Bladder microvascular endothelial cell (primary cell): ENCODE data around the gene SOWAHA. TPM values are rescaled to one million over a fixed set of nuclear protein-coding genes. Genes with fewer than 3 reads are reported as not detected.

Experiments
- total RNA-seq: library from RNA; depleted of rRNA; stranded (reverse); fragments of >200 nt; gene quantifications from 2 replicates; pipeline ENCODE4 v1.2.3, GENCODE V29; 2014

SOWAHA gene
- total RNA-seq: not detected in 2 replicates

DNA sequence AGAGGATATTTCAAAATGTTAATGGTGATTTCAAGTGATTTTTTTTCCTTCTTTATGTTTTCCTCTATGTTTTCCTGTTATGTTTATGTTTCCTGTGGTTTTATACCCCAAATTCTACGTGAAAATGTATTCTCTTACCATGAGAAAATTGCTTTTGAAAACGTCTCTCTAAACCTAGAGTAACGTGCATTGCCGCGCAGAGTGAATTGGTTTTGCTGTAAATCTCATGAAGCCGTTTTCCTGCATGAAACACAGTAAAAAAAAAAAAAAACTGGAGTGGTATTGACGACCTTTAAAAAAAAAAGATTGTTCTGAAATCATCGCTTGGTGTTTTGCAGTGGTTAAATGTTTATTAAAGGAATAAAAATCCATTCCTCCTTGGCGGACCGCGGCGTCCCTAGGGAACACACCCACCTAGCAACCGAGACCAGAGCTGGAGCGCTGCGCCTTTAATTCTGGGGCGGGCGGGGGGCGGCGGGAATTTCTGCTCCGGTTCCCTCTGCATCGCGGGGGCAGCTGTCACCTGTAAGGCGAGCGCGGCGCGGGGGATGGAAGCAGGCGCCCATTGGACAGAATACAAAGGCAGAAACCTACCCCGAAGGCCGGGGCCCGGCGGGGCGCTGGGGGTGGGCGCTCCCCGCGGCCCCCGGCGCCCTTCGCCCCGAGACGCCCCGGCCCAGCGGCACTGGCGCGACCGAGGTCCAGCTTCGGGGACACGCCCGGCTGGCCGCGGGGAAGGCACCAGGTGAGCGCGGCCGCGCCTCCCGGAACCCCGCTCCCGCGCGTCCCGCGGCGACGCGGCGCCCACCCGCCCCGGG is at the start of gene SOWAHA:
SOWAHA (plus strand) TSS at position 522 of the 818 bp plus-strand sequence. CDS start 320 bp downstream, outside the sequence.

DNA sequence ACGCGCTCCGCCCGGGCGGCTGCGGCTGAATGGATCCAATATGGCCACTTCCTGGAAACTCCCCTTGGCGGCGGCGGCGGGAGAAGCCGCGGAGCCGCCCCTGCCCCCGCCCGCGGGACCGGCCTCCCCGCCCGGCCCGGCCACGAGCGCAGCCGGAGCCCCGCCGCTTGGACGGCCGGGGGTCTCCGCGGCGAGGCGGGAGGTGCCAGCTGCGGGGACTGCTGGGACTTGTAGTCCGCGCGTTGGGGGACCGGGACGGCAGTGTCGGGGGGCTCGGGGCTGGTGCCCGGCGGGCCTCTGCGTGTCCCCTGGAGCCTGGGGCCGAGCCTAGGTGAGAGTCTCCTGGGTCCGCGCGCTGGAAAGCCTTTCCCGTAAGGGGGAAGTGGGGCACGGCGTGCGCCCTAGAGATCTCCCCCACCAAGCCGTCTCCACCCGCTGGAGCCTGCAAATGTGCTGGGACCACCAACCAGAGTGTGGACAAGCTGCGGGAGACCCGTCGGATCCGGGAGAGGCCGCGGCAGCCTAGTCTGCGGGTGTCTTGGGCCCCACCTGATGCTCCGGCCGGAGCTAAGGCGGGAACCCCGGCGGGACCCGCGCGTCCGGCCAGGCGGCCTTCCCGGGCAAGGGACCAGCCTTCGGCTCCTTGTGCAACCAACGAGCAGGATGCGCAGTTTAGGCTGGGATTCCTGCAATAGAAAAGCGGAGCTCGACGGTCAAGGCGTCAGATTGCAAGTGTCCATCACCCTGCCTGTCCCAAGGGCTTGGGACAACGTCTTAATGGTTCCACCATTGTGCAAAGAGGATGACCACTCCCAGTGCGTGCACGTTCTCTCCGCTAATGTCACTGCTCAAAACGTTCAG is 35.7 kb upstream of the SOWAHA start, which contains the start of gene SEPTIN8:
SEPTIN8 (minus strand) TSS at position 31 of the 861 bp plus-strand sequence. CDS start 102 bp downstream, outside the sequence.

DNA sequence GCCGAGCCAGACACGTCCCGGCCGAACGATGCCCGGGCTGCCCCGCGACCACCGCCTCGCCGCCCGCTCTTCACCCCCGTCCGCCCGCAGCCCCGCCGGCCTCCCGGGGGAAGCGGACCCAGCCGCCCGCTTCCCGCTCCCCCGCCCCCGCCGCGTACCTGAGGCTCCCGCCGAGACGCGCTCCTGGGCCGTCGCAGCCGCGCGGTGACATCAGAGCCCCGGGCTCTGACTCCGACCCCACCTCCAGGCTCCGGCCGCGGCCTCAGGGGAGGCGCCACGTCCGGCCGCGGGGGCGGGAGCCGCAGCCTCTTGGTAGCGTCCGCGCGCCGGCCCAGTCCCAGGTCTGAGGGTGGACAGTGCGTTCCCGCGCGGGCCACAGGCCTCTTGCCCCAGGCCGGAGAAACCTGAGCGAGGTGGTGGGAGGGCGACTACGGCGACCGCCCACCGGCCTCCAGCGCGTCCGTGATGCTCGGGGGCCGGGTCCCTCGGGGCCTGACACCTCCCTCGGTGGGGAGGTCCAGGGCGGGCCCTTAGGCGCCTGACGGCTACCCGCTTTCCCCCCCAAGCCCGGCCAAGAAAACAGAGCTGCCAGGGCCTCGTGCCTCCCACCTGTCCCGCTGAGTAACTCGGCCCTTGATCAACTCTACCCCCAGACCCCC is 17.5 kb downstream of the SOWAHA start, which contains the start of gene SHROOM1:
SHROOM1 (minus strand) TSS at position 212 of the 659 bp plus-strand sequence. CDS start 4,507 bp downstream, outside the sequence.

Other genes starting within 250 kb of the SOWAHA start
- gene IL13, start 155.1 kb upstream of the SOWAHA start, total RNA-seq: not detected in 2 replicates
- gene IL4, start 139.3 kb upstream of the SOWAHA start, total RNA-seq: not detected in 2 replicates
- 4.2 and 12.3 TPM in 2 replicates for gene KIF3A, start 75.8 kb upstream of the SOWAHA start, total RNA-seq
- under 0.01 and 0.06 TPM in 2 replicates for gene CCNI2, start 65.9 kb upstream of the SOWAHA start, total RNA-seq
- gene SEPTIN8, start 36.1 kb upstream of the SOWAHA start, total RNA-seq: 37.6 and 70.4 TPM in 2 replicates
- 4.4 and 5.2 TPM in 2 replicates for gene SHROOM1, start 17.3 kb downstream of the SOWAHA start, total RNA-seq
- not detected in 2 replicates for gene GDF9, start 53.2 kb downstream of the SOWAHA start, total RNA-seq
- gene UQCRQ, start 53.3 kb downstream of the SOWAHA start, total RNA-seq: 78.4 and 98.4 TPM in 2 replicates
- under 0.01 and 0.38 TPM in 2 replicates for gene LEAP2, start 60.4 kb downstream of the SOWAHA start, total RNA-seq
- 15.2 and 43.6 TPM in 2 replicates for gene AFF4, start 150.3 kb downstream of the SOWAHA start, total RNA-seq
- gene ZCCHC10, start 213.2 kb downstream of the SOWAHA start, total RNA-seq: 16.4 and 18.3 TPM in 2 replicates
- gene HSPA4, start 238.7 kb downstream of the SOWAHA start, total RNA-seq: 55.2 and 139 TPM in 2 replicates